ENCODE results near the gene DOCK9.

Gene DOCK9

DNA sequence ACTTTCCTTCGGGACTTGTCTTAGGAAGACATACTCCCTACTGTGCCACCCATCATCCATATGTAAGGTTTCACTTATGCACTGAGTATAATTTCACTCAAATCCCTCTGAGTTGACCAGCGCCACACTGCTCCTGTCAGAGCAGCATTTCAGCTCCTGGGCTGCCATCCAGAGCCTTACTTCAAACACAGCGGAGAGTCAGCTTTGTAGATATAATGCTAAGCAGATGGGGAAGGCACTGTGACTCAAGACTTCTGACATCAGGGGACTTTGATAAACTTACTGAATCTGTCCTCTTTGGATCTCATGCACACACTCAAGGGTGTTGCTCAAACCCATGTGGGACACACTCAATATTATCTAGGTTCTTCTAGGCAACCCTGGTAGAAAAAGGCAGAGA, 34.9 kb downstream of the DOCK9 start:
- no peak for DNase-seq

DNA sequence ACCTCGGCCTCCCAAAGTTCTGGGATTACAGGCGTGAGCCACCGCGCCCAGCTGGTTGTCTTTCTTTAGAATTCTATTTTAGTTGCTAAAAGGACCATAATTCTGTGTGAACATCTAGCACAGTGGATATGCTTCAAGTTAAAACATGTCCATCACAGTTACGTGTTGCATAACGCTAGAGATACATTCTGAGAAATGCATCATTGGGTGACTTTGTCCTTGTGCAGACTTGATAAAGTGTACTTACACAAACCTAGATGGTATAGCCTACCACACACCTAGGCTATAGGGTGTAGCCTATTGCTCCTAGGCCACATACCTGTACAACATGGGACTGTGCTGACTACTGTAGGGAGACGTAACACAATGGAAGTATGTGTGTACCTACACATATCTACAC, 35.4 kb downstream of the DOCK9 start:
- DNase-seq: no peak

DNA sequence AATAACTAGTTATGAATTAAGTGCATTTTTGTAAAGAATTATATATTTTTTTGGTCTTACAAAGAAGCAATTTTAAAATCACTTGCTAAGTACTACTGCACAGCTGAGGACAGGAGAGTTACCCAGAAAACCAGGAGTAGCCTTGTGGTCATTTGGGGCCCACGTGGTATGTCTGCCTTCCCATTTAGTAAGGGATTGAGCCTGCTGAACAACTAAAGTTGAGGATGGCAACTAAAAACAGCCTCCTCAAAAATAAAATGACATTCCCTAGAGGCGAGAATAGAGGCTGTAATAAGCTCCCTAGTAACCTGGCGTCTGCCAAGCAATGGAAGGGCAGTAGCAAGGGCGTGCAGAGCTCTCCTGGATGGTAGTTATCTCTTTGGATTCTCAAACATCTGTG, 36.3 kb downstream of the DOCK9 start:
- DNase-seq: no peak

DNA sequence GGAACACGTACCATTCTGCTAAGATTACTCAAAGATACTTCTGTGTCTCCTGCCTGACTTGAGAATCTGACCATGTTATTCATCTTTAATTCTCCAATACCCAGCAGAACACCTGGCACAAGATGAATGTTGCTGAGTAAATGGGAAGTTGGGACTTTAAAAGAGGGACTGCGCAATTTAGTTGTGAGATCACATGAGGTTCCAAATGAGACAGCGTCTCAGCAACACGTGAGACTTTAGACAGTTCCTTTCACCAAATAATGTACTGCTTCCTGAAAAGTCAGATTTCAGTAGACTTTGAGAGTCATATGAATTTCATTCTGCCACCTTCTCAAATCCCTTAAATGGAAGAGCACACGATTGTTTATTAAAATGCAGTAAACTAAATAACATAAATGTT, 36.7 kb downstream of the DOCK9 start:
- no peak for DNase-seq

DNA sequence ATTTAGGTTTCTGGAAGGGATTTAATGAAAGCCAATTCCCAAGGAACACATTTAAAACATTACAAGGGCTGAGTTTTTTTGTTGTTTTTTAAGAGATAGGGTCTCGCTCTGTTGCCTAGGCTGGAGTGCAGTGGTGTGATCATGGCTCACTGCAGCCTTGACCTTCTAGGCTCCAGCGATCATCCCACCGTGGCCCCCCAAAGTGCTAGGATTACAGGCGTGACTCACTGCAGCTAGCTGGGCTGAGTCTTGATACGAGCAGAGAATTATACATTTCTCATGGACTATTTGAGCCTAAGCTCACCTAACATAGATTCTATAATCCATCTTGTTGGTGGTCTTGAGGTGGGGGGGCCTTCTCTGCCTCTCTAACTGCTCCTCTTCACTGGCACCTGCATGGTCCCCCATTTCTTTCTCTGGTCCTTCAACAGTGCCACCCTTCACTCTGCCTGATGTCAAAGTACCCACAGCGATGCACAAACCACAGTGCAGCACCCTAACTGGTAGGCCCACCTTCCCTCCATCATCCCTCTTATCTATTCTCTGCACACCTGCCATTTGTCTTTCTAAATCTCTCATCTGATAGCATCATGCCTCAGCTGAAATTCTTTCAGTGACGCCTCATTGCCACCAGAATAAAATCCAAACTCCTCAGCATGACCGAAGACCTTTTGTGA, 37.4 kb downstream of the DOCK9 start:
- DNase-seq: no peak

DNA sequence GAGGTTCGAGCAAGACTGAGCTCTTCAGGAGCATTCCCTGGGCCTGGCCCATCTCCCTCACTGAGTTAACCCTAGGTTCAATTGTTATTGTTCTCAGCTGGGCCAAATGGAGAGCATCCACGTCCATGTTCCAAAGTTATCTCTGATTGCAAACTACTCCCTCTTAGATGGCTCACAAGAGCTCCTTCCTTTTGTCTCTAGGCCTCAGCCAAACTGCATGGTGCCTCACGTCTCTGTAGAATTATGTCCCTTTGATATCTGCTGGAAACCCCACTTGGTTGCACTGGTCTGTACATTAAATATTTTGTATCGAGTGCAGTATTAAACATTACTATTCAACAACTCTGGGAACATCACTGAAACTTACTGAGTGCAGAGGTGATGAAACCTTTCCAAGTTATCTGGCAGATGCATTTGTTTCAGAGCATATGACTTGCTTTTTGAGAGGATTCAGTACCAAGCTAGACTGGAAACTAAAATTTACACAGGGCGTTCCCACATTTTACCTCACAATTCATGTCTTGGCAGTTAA, 38.1 kb downstream of the DOCK9 start:
- no peak for DNase-seq

DNA sequence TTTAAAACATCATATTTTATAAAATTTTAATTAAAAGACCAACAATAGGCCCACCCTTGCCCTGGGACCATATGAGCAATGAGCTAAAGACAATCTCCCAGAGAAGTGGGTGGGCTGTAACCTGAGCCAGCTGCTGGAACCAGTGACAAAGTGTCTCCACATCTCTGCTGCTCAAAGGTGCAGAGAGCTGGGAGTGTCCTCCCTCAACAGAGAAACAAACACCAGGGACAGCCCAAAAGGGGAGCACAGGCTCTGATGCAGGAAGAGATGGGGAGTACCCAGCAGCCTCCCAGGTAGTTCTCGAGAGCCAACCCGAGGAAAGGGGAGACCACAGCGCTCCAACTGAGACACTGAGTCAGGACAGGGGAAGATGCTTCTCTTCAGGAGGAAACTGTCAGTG, 39.1 kb downstream of the DOCK9 start:
- no peak for DNase-seq

DNA sequence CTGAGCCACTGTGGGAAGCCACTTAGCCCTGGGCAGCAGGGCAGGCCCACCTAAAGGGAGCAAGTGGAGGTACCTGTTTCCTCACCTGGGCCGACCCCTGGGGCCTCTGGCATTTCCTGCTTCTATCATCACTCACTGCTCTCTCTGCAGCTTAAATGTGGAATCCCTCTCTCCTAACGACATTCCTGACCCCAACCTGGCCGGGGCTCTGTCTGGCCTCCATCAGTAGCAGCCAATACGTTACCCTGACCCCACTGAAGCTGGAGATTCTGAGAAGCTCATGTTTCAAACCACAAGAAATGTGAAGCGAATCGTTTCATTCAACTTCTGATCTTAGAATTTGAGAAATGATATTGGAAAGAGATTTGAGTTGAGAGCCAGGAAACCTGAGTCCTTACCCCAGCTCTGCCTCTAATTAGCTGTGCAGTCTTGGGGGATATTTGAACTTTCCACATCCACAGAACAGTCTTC, 39.9 kb downstream of the DOCK9 start:
- DNase-seq: no peak

DNA sequence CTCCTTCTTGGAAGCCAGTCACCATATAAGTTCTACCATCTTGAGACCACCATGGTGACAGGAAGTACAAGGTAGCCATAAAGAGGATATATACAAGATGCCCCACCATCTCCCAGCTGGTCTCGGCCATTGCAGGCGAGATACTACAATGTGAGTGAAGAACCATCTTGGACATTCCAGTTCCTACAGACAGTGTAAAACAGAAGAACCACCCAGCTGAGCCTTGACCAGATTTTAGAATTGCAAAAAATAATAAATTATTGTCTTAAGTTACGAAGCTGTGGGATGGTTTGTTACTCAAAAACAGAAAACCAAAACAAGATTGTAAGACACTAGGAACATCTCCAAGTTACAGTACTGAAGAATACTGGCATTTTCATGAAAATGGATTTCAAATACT, 43.6 kb downstream of the DOCK9 start:
- DNase-seq: no peak

DNA sequence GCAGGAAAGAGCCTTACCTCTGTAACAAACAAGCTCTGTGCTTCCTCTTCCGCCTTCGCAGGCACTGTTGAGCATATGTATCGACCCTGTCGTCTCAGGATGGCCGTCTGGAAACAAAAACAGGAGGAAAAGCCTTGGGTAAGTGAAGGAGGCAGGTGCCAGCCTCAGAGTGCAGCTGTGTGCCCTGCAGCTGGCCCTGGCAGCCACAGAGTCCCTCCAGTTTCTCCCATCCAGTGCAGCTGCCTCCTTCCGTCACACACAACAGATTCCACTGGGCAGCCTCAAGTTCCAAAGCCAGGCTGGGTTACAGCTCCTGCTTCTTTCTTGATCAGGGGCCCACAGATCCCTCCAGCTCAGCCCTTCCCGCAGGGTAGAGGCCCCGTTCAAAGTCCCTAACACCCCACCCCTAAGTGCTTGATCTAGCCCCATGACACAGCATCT, 47.7 kb downstream of the DOCK9 start:
- no peak for DNase-seq

DNA sequence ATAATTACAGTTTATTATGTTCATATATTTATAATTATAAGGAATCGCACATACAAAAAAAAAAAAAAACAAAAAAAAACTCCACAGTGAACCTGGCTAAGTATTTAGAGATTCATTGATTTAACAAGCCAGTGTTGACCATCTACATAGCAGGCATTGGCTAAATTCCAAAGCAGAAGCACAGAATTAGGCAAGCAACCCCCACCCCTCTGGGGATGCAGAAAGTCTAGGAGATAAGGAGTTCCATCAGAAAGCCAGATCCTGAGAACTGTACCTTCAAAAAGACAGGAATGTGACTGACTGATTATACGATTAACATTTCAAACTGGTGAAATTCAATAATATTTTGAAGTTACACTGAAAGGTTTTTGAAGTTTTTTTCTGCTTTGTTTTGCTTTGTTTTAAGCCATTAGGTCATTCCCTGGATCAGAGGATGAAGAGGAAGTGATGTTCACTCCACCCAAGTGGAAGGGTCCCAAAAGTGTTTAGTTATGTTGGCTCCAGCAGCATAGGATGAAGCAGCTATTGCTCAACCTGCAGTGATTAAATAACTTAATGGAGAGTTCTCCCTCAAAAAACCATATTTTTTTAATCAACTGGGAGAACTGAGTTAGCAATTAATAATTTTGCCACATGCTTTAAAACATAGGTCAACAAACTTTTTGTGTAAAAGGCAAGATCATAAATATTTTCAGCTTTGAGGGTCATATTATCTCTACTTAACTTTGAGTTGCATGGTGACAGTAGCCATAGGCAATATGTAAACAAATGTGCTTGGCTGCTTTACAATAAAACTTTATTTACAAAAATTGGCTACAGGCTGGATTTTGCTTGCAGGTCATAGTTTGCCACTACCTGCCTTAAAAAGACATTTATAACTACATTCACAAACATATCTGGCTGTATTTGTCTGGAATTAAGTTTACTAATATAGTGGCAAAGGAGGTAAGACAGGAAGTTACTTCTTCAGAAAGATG, 49.6 kb downstream of the DOCK9 start:
- DNase-seq: no peak

DNA sequence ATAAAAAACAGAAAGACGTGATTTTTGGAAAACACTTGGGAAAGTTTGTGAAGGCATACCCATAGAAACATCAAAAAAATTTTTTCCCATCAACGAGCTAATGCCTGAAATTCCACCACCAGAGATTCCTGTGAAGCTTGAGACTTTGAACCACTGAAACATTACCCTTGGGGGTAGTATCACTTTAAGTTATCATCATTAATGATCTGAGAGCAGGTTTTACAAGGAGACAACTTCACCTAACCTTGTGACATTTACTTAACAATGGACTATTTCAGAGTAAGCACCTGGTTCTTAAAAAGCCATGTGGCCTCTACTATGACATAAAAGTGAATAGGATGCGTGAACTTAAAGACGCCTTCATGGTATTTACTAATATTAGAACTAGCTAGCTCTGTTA, 51.9 kb downstream of the DOCK9 start:
- no peak for DNase-seq

DNA sequence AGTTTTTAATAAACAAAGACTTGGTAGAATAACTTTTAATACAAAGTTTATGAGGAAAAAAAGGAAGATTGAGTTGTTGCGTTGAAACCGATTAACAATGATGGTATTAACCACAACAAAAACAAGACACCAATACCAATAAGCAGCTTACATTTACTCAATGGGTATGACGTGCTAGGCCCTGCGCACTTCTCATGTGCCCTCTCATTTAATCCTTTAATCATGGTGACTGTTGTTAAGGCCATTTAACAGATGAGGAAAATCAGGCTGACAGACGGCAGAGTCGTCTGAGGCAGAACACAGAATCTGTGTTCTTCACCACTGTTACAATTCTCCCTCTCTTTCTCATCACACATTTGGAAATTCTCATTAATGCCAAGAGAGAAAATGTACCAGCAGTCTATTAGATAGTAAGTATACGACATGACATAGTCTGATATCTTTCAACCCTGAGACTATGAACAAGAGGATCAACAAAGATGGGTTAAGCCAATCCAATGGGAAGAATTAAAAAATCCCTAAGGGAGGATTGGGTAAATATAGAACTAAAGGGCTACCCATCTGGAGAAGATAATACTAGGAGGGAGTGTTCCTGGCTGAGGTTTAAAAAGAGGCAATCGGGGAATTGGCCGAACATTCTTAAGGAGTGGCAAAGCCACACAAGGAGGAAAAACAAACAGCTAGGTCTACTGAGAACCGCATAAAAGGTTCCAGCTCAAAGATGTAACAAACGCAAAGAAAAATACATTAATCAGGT, 54.0 kb downstream of the DOCK9 start:
- no peak for DNase-seq

DNA sequence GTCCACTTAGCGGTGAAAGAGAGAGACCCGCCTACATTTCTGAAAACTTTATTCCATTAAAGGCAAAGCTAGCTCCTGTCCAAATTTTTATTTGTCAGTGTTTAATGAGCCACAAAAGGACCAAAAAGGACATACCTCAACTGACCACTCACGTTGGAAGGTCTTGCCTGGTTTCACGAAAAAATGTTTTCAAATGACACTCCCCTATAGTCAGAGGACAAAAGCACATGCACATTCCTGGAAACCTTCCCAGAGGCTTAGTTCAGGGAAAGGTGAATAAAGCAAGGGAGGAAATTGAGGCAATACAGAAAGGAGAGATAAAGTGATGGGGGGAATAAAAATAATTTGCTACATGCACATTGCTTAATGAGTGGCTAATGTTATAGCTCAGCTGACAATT, 55.6 kb downstream of the DOCK9 start:
- DNase-seq: no peak

DNA sequence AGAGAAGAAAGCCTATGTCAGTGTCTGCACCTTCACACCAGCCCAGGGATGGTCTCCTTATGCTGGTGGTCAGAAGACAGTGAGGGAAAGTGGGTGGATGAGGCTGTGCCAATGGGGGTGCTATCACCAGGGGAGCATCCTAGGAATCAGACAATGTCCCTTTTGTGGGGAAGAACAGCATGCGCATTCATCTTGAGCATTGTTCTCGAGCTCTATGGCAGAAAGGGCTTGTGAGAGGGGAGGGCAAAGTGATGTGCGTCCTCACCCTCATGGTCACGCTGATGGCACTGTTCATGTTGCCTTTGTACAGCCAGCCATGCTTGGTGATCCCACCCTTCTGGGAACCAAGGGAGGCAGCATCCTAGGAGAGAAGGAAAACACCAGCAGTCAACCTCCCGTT, 56.1 kb downstream of the DOCK9 start:
- DNase-seq: no peak

DNA sequence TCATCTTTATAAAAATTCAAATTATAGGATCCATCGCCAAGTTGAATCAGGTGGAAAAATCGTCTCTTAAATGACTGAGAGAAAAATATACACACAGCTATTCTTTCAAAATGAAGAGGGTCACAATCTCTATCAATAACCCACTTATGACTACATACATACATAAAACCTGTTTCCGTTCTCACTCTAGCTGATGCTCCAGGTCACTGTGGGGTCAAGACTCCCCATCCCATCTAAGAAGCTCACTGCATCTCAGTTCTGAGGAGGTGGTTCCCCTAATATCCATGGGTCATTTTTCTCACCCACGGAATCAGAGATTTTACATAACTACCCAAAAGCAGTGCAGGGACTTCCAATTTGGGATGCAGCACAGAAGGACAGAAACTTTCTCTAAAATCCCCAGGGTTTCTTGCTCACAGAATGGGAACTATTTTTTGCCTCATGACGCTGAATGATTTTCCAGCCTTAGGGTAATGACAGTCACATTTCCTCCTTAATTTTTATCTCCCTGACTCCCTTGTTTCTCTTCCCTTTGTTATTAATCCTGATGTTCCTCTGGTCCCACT, 56.8 kb downstream of the DOCK9 start:
- no peak for DNase-seq

DNA sequence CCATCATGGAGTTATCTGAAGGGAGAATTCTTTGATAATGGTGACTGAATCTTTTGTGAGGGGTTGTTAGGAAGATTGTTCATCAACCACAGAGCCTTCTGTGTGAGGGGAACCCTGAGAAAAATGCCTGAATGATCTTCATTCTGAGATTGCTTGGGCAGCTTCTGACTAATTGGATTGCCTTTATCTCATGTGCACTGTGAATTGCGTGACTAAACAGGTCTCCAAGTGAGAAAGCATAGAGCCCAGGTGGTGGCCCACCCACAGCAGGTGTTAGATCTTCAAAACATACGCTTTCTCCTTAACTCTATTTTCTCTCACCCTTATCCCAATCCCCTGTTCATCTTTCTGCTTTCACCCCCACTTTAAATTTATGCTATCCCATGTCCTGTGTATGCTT, 58.3 kb downstream of the DOCK9 start:
- no peak for DNase-seq

DNA sequence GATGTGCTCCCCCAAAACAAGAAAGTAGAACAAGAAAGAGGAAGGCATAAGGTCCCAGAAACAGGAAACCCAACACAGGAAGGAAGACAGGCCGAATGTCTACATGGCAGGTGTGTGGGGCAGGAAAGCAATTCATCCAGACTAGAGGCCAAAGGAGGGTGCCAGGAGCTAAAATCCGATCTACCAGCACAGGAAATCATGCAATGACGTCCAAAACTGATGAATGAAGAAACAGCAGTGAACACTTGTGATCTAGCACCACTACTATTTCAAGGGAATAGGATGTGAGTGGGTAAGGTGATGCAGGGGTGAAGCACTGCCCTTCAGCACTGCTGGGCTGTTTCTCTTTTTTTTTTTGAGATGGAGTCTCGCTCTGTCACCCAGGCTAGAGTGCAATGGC, 59.1 kb downstream of the DOCK9 start:
- DNase-seq: peak; percentile 3

DNA sequence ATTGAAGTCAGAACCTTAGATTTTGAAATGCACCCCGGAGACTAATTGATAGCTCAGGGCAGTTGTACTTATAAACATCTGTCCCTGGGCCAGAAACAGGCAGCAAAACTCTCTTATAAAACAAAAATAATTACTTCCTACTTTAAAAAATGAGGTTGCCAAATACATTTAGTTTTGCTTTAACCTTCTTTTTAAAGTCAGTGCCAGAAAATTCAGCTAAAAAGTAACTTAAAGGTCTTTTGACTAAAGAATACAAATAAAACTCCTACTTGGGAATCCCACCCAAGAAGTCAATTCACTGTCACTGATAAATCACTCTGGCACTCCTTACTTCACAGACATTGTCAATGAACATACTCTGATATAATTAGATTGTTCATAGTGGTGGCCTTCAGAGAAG, 60.7 kb downstream of the DOCK9 start:
- no peak for DNase-seq

DNA sequence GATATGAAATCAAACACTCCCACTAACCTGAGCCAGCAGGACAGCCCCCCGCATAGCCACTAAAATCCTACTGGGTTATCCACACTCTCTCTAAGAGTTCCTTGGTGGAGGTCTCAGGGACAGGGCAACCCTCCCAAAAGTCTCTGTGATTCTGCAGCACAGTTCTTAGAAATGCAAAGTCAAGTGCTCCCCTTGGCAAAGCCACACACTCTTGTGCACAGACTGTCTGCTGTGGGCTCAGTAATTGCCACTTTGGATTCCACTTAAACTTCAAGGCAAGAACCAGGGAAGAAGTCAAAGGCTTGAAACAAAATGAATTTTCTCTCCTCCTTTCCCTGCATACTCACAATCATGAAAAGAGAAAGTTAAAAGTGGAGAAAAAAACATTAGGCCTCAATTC, 61.5 kb downstream of the DOCK9 start:
- no peak for DNase-seq

DNA sequence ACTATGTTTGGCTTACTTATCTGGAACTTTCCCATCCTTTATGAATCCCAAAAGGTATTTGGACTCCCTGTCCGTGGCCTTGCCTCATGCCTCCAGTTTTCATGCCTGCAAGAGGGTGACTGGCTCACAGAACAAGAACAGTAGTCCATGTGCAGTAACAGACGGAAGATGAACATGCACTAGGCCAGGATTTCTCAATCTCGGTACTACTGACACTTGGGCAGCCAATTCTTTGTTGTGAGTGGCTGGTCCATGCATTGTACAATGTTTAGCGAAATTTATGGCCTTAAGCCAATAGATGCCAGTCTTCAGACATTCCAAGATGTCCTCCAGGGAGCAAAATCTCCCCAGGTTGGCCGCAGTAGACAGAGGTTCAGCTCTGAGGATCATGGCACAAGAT, 61.9 kb downstream of the DOCK9 start:
- DNase-seq: no peak

DNA sequence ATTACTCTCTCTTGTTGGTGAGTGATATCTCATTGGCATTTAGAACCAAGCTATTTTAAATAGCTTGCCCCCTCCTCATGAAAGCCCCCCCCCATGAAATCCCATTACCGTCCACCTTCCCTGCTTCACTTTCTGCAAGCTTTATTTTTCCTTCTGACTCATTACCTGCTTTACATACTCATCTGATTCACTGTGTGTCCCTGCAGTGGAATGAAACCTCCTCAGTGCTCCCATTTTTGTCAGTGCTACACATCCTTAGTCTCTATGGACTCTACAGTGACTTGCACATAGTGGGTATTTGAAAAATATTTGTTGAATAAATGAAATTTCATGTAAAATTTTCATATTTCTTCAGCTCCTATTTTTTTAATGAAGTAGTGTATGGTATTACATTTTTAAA, 62.3 kb downstream of the DOCK9 start:
- no peak for DNase-seq

DNA sequence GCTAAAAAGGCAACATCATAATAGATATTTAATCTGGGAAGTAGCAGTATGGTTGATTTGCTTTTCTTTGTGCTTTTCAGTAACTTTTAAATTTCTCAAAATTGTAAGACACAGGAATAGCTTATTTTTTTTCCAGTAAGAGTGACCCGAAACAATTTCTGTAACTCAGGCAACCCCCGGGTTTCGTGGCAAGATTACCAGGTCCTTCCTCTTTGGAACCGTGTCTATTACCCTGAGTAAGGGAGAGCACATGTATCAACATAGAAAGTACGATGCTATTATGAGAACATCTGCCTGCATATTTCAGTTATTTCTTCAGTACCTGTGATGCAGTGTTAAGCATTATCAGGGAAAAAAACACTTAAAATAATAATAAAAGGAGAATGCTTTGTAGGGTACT, 64.1 kb downstream of the DOCK9 start:
- DNase-seq: no peak
